Breast epithelium (tissue), 4 donors: ENCODE measurements around the gene EPN2. TPM values are rescaled to one million over a fixed set of nuclear protein-coding genes. Genes with fewer than 3 reads are reported as not detected.
A peak's percentile ranks its signal among the peaks of the same experiment; 100 is the strongest.

Experiments used
- DNase-seq, 2 donors: peaks; one replicate each; pipeline ENCODE4 v3.0.0-alpha.2; 2019; ENCODE audit warnings: low spot score in 2 of 2
- H3K27ac ChIP-seq, 2 donors: fragments of 200-600 bp; sonication (generic) in 1 of 2; one replicate each; pipeline ENCODE4 v1.5.1; 2016 to 2019; ENCODE audit warnings: mild to moderate bottlenecking in 1 of 2
- H3K27me3 ChIP-seq, 2 donors: fragments of 200-600 bp; sonication (generic) in 1 of 2; one replicate each; pipeline versions ENCODE4 v1.5.1 to v1.6.0; 2017 to 2019; ENCODE audit warnings: control low read depth in 1 of 2, mild to moderate bottlenecking in 1 of 2
- H3K36me3 ChIP-seq: fragments of 200-600 bp; one replicate; pipeline ENCODE4 v1.5.1; 2019
- H3K4me1 ChIP-seq, 2 donors: fragments of 200-600 bp; sonication (generic); one replicate each; pipeline ENCODE4 v1.5.1; 2016 to 2019; ENCODE audit warnings: control low read depth in 1 of 2
- H3K4me3 ChIP-seq, 3 donors: fragments of 200-600 bp; sonication (generic); 1 replicate in 2 of 3; 2 replicates in 1 of 3; pipeline ENCODE4 v1.5.1; 2016 to 2019; ENCODE audit warnings: mild to moderate bottlenecking in 3 of 3, moderate library complexity in 2 of 3
- H3K9me3 ChIP-seq, 2 donors: fragments of 200-600 bp; sonication (generic) in 1 of 2; one replicate each; pipeline ENCODE4 v1.5.1; 2016 to 2019; ENCODE audit warnings: control low read depth in 1 of 2
- CTCF ChIP-seq, 3 donors: fragments of 450-650 bp; IDR thresholded peaks; one replicate each; pipeline ENCODE4 v1.5.1; 2016 to 2017; ENCODE audit warnings: antibody characterized with exemption in 3 of 3, mild to moderate bottlenecking in 3 of 3, moderate library complexity in 3 of 3
- POLR2A ChIP-seq: fragments of 450-650 bp; IDR thresholded peaks from one replicate; pipeline ENCODE4 v1.6.1; 2016; ENCODE audit warnings: antibody characterized with exemption, mild to moderate bottlenecking, moderate library complexity
- POLR2AphosphoS5 ChIP-seq, 3 donors: sonication (generic); formaldehyde crosslinking; IDR thresholded peaks; one replicate each; pipeline ENCODE4 v1.6.1; 2017; ENCODE audit warnings: antibody characterized with exemption in 3 of 3
- intact Hi-C: fragments of 100-400 bp; cut with DNase I; formaldehyde crosslinking; loops from one replicate; pipeline ENCODE4 v1.15.1; 2023; ENCODE audit warnings: low total_unique reads
- total RNA-seq, 3 donors: library from RNA; depleted of rRNA; stranded (reverse); fragments of >200 nt; gene quantifications; one replicate each; pipeline ENCODE4 v1.1.0, GENCODE V29; 2016

The EPN2 gene
- total RNA-seq, 3 donors from 2014 or later = 26.6 to 36.7 (median 30.6) TPM

DNA sequence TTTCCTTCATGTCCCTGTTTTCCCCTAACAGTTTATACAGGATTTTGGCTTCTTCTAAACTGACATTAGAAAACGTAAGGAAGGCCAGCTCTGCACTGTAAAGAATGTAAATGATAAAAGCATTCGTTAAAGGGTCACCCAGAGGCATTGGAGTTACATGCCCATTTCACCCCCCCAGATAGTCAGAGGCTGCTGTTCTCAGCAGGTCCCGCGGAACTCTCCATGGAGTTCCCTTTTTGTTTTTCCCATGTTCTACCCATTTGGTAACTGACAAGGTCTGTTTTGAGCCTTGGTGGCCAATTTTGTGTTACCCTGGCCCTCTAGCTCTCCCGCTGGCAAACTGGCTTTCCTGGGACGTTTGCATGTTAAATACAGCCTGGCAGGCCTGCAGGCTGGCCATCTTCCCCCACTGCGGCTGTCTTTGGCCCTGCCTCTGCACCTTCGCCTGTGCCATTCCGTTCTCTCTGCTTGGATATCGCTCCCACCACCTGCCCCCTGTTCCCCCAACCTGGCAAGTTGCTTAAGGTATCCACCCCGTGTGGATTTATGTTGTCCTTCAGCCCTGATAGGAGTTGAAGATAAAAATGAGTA is 49.7 kb downstream of the EPN2 start:
- Histone ChIP-seq H3K4me3 (no peak overlapping the region), H3K4me1 (no peaks in the 10 kb centered on the region), H3K9me3 (no peaks in the 10 kb centered on the region), H3K27me3 (no peaks in the 10 kb centered on the region), H3K36me3 (no peaks in the 10 kb centered on the region), H3K27ac (no peak overlapping the region)
- DNase-seq = no peak
- TF ChIP-seq CTCF (IDR thresholded peaks at IDR 0.05) = no peak
- TF ChIP-seq POLR2A = no peak
- TF ChIP-seq POLR2AphosphoS5 (IDR thresholded peaks at IDR 0.05) = no peak
- intact Hi-C loops = no loop called here

GRCh38 chr17:19287651-19288050 is 50.5 kb downstream of the EPN2 start:
- Histone ChIP-seq H3K9me3 (no peaks in the 10 kb centered on the region), H3K27me3 (no peaks in the 10 kb centered on the region), H3K27ac (no peak overlapping the region), H3K4me1 (no peaks in the 10 kb centered on the region), H3K4me3 (no peak overlapping the region), H3K36me3 (no peaks in the 10 kb centered on the region)
- DNase-seq = no peak
- TF ChIP-seq POLR2AphosphoS5 (IDR thresholded peaks at IDR 0.05) (no peak), CTCF (IDR thresholded peaks at IDR 0.05) (no peak), POLR2A (no peak)
- intact Hi-C loops = no loop called here

GRCh38 chr17:19288453-19288852 is 51.3 kb downstream of the EPN2 start:
- H3K9me3 ChIP-seq = no peaks in the 10 kb centered on the region
- no peak overlapping the region for H3K4me3 ChIP-seq
- H3K27me3 ChIP-seq = no peaks in the 10 kb centered on the region
- no peak for DNase-seq
- TF ChIP-seq POLR2A (no peak), CTCF (IDR thresholded peaks at IDR 0.05) (no peak), POLR2AphosphoS5 (IDR thresholded peaks at IDR 0.05) (no peak)
- H3K4me1 ChIP-seq = no peaks in the 10 kb centered on the region
- intact Hi-C loops = no loop called here
- no peak overlapping the region for H3K27ac ChIP-seq
- H3K36me3 ChIP-seq = no peaks in the 10 kb centered on the region

GRCh38 chr17:19290066-19290705 is 53.0 kb downstream of the EPN2 start:
- TF ChIP-seq POLR2AphosphoS5 (IDR thresholded peaks at IDR 0.05) (no peak), POLR2A (no peak), CTCF (IDR thresholded peaks at IDR 0.05) (no peak)
- Histone ChIP-seq H3K36me3 (no peaks in the 10 kb centered on the region), H3K27ac (peak overlapping the region in 1 of 2 donors; percentile 7), H3K27me3 (no peaks in the 10 kb centered on the region), H3K4me1 (no peaks in the 10 kb centered on the region), H3K4me3 (no peak overlapping the region), H3K9me3 (no peaks in the 10 kb centered on the region)
- intact Hi-C loops = no loop called here
- DNase-seq = no peak

DNA sequence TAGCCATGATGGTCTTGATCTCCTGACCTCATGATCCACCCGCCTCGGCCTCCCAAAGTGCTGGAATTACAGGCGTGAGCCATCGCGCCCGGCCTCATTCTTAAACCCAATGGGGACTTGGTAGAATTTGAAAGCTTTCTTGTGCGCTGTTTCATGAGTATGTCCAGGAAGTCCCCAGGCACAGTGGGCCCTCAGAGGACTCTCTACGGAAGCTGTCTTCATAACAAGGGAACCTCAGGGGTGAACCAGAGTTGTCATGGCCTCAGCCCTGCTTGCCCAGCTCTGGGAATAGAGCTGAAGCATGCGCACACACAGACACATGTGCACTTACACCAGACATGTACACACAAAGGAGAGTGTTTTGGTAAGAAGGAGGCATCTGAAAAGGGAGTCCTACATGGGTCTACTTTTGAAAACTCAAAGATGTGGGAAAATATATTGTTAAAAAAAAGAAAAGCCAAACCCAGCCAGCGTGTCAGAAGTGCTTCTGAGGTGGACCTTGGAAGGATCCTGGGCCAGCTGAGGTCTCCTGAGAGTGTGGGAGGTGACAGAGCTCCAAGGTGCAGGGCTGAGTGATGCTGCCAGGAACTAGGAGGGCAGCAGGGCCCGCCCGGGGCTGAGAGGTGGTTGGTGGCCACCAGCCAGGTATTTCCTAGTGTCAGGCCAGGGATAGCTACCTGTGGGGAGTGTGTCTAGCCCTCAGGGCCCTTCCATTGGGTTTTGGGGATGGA is 54.6 kb downstream of the EPN2 start:
- Histone ChIP-seq H3K36me3 (no peaks in the 10 kb centered on the region), H3K4me1 (no peaks in the 10 kb centered on the region), H3K27me3 (no peaks in the 10 kb centered on the region), H3K4me3 (no peak overlapping the region), H3K9me3 (no peaks in the 10 kb centered on the region), H3K27ac (peak overlapping the region; percentile 29 to 55)
- TF ChIP-seq POLR2AphosphoS5 (IDR thresholded peaks at IDR 0.05) = no peak
- DNase-seq = peak in 1 of 2 donors; percentile 27
- intact Hi-C loops = no loop called here
